Testis (tissue), 2 donors: ENCODE measurements around the gene HSPA4.

Experiments
- POLR2A ChIP-seq: fragments of 450-650 bp; IDR thresholded peaks from one replicate; pipeline ENCODE4 v1.6.1; 2017; ENCODE audit warnings: antibody characterized with exemption, mild to moderate bottlenecking, moderate library complexity
- TF ChIP-seq, protein P1 (sequence below), 3 experiments: fragments of 450-650 bp in 2 of 3; fragments of 200-600 bp in 1 of 3; sonication (generic) in 1 of 3; IDR thresholded peaks; one replicate each; pipeline ENCODE4 v1.5.1; 2016 to 2019; ENCODE audit warnings: antibody characterized with exemption in 3 of 3, mild to moderate bottlenecking in 2 of 3, moderate library complexity in 1 of 3

DNA sequence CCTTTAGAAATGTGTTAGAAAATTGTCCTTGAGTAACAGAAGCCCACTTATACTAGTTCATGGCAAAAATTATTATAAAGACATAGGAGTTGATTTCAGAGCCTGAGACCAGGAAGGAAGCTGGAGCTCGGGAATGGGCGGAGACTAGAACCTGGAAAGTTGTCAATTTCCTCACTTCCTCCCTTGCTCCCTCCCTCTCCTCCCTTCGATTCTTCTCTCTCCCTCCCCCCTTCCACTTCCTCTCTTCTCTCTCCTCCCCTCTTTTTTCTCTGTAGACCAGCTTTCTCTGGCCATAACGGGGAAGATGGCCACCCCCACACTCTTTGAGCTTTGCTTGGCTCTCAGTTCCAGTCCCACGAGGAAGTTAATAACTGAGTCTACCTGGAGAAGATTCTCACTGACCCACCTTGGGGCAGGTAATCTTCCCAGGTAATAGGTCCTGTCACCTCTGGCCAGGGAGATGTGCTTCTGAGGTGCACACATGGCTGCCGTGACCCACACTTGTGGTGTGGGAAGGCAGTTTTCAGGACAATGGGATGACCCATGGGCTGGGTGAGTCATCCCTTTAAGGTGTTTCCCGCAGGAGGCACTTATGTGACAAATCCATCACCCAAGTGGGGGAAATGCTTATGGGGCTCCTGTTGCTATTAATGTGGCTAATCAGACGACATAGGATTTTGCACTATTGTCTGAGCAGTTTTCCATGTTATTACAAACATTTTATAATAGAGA lies 78.7 kb downstream of the HSPA4 start:
- TF ChIP-seq, protein P1, sequence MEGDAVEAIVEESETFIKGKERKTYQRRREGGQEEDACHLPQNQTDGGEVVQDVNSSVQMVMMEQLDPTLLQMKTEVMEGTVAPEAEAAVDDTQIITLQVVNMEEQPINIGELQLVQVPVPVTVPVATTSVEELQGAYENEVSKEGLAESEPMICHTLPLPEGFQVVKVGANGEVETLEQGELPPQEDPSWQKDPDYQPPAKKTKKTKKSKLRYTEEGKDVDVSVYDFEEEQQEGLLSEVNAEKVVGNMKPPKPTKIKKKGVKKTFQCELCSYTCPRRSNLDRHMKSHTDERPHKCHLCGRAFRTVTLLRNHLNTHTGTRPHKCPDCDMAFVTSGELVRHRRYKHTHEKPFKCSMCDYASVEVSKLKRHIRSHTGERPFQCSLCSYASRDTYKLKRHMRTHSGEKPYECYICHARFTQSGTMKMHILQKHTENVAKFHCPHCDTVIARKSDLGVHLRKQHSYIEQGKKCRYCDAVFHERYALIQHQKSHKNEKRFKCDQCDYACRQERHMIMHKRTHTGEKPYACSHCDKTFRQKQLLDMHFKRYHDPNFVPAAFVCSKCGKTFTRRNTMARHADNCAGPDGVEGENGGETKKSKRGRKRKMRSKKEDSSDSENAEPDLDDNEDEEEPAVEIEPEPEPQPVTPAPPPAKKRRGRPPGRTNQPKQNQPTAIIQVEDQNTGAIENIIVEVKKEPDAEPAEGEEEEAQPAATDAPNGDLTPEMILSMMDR (IDR thresholded peaks at IDR 0.05), result no peak
- TF ChIP-seq POLR2A, result no peak
